ENCODE measurements around the gene SAP25.
"Not testable (repeated sequence)": the region's sequence is repeated elsewhere in the genome, so short reads cannot be mapped to it uniquely, and the experiment has no call there.

SAP25 gene

GRCh38 chr7:100575746-100576383 lies 2.2 kb upstream of the SAP25 start:
- DNase-seq (ENCODE audit: low spot score) = no peak

GRCh38 chr7:100575206-100575631 lies 1.5 kb upstream of the SAP25 start:
- DNase-seq (ENCODE audit: low spot score) = no peak

GRCh38 chr7:100574362-100575205 lies 884 bp upstream of the SAP25 start:
- no peak for DNase-seq (ENCODE audit: low spot score)

- DNase-seq (ENCODE audit: low spot score) = no peak
Measured at GRCh38 chr7:100572949-100573675, 588 bp downstream of the SAP25 start.

- DNase-seq (ENCODE audit: low spot score) = no peak
Measured at GRCh38 chr7:100572281-100572948, 1.3 kb downstream of the SAP25 start.

- DNase-seq (ENCODE audit: low spot score) = no peak
Measured at GRCh38 chr7:100571829-100572116, 1.9 kb downstream of the SAP25 start.

- DNase-seq (ENCODE audit: low spot score) = no peak
Measured at GRCh38 chr7:100570954-100571828, 2.5 kb downstream of the SAP25 start.

GRCh38 chr7:100568896-100569844 lies 4.5 kb downstream of the SAP25 start:
- DNase-seq (ENCODE audit: low spot score) = peak; percentile 83

- no peak for DNase-seq (ENCODE audit: low spot score)
Measured at GRCh38 chr7:100568176-100568895, 5.4 kb downstream of the SAP25 start.

GRCh38 chr7:100567751-100568175 lies 5.9 kb downstream of the SAP25 start:
- DNase-seq (ENCODE audit: low spot score) = no peak

- no peak for DNase-seq (ENCODE audit: low spot score)
Measured at GRCh38 chr7:100567031-100567730, 6.5 kb downstream of the SAP25 start.

- DNase-seq (ENCODE audit: low spot score) = no peak
Measured at GRCh38 chr7:100566018-100566531, 7.6 kb downstream of the SAP25 start.

- DNase-seq (ENCODE audit: low spot score) = no peak
Measured at GRCh38 chr7:100565133-100565571, 8.5 kb downstream of the SAP25 start.

GRCh38 chr7:100564405-100564804 lies 9.3 kb downstream of the SAP25 start:
- not testable (repeated sequence) for DNase-seq (ENCODE audit: low spot score)

GRCh38 chr7:100563809-100564400 lies 9.8 kb downstream of the SAP25 start:
- peak; percentile 76 for DNase-seq (ENCODE audit: low spot score)

GRCh38 chr7:100563100-100563564 lies 10.6 kb downstream of the SAP25 start:
- DNase-seq (ENCODE audit: low spot score) = no peak

GRCh38 chr7:100562195-100563099 lies 11.3 kb downstream of the SAP25 start:
- DNase-seq (ENCODE audit: low spot score) = no peak
